HL-60/S4 treated with retinoic acid at 250 ng/mL for 4 days and 3 days (cell line): ENCODE results near the gene CD82.
"Not testable (repeated sequence)": the region's sequence is repeated elsewhere in the genome, so short reads cannot be mapped to it uniquely, and the experiment has no call there.

ENCODE experiments used
- in situ Hi-C: fragments of 300-500 bp; cut with MboI; formaldehyde crosslinking; loops from 2 replicates; pipeline ENCODE4 v1.7.0; 2022; ENCODE audit warnings: low sequenced_read_pairs

Gene CD82

GRCh38 chr11:44626645-44627044, 61.2 kb downstream of the CD82 start:
- in situ Hi-C loops = loop anchor here (10.0 kb wide), 1 partner anchor 288 kb away; no protein-coding TSS in a partner anchor

GRCh38 chr11:44627165-44627789, 61.8 kb downstream of the CD82 start:
- in situ Hi-C loops = loop anchor here (10.0 kb wide), 1 partner anchor 288 kb away; no protein-coding TSS in a partner anchor

GRCh38 chr11:44627911-44628729, 62.7 kb downstream of the CD82 start:
- in situ Hi-C loops = loop anchor here (10.0 kb wide), 1 partner anchor 287 kb away; no protein-coding TSS in a partner anchor

GRCh38 chr11:44628730-44629700, 63.6 kb downstream of the CD82 start:
- in situ Hi-C loops = loop anchor here (10.0 kb wide), 1 partner anchor 286 kb away; no protein-coding TSS in a partner anchor

GRCh38 chr11:44629732-44630345, 64.4 kb downstream of the CD82 start:
- in situ Hi-C loops = loop anchor here (10.0 kb wide), 1 partner anchor 285 kb away; no protein-coding TSS in a partner anchor

GRCh38 chr11:44630511-44631210, 65.2 kb downstream of the CD82 start:
- in situ Hi-C loops = no loop called here

GRCh38 chr11:44631831-44632230, 66.4 kb downstream of the CD82 start:
- in situ Hi-C loops = no loop called here

- in situ Hi-C loops = no loop called here
Observed at GRCh38 chr11:44632466-44633123, 67.1 kb downstream of the CD82 start.

GRCh38 chr11:44633641-44634040, 68.2 kb downstream of the CD82 start:
- in situ Hi-C loops = no loop called here

- in situ Hi-C loops = no loop called here
Observed at GRCh38 chr11:44634401-44635281, 69.2 kb downstream of the CD82 start.

- in situ Hi-C loops = no loop called here
Observed at GRCh38 chr11:44637487-44637886, 72.0 kb downstream of the CD82 start.

- in situ Hi-C loops = no loop called here
Observed at GRCh38 chr11:44638032-44638431, 72.6 kb downstream of the CD82 start.

- in situ Hi-C loops = no loop called here
Observed at GRCh38 chr11:44643217-44643616, 77.8 kb downstream of the CD82 start.

- in situ Hi-C loops = no loop called here
Observed at GRCh38 chr11:44645827-44646226, 80.4 kb downstream of the CD82 start.

- in situ Hi-C loops = not testable (repeated sequence)
Observed at GRCh38 chr11:44647255-44647955, 81.9 kb downstream of the CD82 start.

GRCh38 chr11:44648109-44648508, 82.6 kb downstream of the CD82 start:
- in situ Hi-C loops = no loop called here

- in situ Hi-C loops = no loop called here
Observed at GRCh38 chr11:44651535-44652155, 86.2 kb downstream of the CD82 start.
